ENCODE results near the gene MYH7.

MYH7 gene

DNA sequence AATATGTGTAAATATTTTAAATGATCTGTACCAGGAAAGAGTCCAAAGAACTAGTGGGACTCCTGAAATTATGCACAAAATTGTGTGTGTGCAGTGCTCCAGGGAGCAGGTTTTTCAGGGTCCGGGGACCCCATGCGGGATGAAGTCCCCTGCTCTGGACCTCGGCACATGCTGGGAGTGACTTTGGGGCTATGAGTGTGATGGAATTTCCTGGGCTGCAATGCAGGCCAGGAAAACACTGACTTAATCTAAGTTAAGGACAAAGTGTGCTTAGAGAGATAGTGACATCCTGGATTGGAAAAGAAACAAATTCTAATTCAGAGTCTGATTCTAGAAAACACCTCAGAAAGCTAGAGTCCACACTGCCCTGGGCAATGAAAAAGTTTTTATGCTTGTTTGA is 21.2 kb downstream of the MYH7 start:
- no peak for DNase-seq (ENCODE audit: insufficient read length, low spot score)
- no peak for TF ChIP-seq POLR2A (IDR thresholded peaks at IDR 0.05; ENCODE audit: low read depth, low read length)
- FAIRE-seq = no peak

DNA sequence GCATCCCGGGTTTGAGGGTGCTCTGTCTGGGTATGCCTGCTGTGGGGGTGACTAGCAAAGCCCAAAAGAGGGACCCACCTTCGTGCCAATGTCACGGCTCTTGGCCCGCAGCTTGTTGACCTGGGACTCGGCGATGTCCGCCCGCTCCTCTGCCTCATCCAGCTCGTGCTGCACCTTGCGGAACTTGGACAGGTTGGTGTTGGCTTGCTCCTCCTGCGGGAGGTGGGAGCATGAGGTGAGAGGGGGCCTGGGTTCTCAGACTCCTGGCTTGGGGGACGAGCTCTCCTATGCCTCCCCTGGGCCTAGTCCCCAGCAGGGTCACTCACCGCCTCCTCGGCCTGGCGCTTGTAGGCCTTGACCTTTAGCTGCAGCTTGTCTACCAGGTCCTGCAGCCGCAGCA is 21.8 kb downstream of the MYH7 start:
- FAIRE-seq = no peak
- DNase-seq (ENCODE audit: insufficient read length, low spot score) = no peak
- no peak for TF ChIP-seq POLR2A (IDR thresholded peaks at IDR 0.05; ENCODE audit: low read depth, low read length)

DNA sequence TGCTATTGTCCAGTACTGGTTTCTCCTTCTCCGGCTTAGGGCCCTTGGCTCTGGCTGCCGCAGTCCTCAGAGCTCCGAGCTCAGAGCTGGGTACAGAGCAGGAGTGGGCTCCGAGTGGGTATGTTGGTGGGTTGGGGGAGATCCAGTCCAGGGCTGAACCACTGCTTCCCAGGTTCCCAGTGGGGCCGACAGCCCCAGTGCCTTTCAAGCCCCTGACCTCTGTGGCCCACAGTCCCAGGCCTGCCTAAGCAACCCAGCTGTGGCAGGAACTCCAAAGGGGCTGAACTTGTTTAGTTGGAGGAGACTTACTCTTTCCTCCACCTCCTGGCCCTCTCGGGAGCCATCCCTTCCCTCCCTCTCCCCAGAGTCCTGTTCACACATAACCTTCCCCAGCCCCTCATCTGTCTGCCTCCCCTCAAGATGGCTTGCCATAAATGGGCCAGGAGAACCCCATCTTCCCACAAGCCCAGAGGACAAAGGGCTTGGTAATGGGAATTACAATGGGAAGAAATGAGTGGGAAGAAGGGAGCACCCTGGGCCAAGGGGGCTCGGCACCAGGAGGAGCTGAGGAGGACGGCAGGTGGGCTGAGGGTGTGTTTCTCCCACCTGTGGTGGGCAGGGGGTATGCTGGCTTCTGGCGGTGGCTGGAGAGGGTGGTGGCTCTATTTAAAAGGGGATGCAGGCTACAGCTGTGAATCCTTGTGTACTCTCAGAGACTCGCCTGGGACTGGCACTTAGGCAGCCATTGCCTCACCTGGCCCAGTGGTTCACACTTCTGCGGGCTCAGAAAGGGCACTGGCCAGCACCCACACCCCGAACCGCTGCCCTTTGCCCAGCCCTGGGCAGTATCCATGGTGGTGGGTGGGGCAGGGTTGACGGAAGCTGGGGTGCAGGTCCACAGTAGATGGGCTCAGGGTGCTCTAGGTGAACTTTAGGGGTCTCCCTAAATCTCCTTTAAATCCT is 23.6 kb downstream of the MYH7 start:
- DNase-seq (ENCODE audit: insufficient read length, low spot score) = no peak
- no peak for FAIRE-seq
- no peak for TF ChIP-seq POLR2A (IDR thresholded peaks at IDR 0.05; ENCODE audit: low read depth, low read length)

DNA sequence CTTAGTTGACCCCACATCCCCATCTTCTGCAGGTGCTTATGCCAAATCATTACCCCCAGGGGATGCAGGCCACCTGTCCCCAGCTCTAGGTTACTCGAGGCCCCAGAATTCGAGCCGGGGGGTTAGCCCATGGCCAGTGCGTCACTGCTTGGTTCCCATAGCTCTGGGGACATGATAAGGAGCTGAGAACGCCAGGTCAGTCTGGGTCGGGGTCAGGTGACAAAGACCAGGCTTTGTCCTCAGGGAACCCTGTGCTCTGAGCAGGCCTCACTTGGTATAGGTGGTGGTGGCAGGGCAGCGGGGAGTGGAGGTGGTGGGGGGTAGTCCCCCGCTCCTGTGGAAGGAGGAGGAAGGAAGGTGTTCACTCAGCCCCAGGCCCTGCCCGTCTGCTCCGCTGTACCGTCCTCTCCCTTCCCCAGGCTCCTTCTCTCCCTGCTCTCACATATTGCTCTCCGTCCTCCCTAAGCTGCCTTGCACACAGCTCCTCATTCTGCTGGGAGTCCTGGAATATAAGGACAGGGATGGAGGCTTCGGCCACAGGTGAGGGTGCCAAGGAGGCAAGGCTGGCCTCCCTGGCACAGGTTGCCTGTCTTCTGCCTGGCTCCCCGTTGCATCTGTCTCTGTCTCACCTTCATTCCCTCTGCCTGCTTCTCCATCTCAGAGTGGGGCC is 25.4 kb downstream of the MYH7 start:
- FAIRE-seq = no peak
- TF ChIP-seq POLR2A (IDR thresholded peaks at IDR 0.05; ENCODE audit: low read depth, low read length) = no peak

DNA sequence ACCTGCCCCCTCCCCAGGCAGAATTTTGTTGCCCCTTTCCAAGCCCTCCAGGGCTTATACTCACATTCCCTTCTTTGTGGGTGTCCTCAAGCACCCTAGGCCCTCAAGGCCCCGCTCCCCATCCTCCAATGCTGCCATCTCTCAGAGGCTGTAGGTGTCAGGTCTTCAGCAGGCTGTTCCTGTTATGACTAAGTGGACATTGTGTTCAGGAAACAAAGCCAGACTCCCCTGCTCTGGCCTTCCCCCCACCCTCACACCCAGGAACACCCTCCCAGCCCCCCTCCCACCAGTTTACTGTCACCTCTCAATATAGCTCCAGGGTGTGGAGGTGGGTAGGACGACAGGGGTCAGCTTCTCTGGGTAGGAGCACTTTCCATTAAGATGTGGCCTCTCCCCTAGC is 26.0 kb downstream of the MYH7 start:
- no peak for TF ChIP-seq POLR2A (IDR thresholded peaks at IDR 0.05; ENCODE audit: low read depth, low read length)
- no peak for DNase-seq (ENCODE audit: insufficient read length, low spot score)
- FAIRE-seq = no peak

More for the DNA sequence above, 25.4 kb downstream of the MYH7 start:
- DNase-seq (ENCODE audit: insufficient read length, low spot score) = no peak

DNA sequence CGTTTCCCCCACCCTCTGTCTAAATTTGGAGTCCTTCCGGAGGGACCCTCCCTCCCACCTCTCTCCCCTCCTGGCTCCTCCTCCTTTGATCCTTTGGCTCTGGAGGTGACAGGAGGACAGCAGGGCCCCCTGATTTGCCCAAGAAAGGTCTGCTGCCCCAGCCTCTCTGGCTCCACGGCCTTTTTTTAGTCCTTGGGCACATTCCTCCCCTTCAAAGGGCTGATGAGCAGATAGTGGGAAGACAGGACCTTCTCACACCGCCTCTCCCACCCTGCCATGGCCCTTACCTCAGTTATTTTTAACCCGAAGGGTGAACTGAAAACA is 27.2 kb downstream of the MYH7 start:
- TF ChIP-seq POLR2A (IDR thresholded peaks at IDR 0.05; ENCODE audit: low read depth, low read length) = no peak

DNA sequence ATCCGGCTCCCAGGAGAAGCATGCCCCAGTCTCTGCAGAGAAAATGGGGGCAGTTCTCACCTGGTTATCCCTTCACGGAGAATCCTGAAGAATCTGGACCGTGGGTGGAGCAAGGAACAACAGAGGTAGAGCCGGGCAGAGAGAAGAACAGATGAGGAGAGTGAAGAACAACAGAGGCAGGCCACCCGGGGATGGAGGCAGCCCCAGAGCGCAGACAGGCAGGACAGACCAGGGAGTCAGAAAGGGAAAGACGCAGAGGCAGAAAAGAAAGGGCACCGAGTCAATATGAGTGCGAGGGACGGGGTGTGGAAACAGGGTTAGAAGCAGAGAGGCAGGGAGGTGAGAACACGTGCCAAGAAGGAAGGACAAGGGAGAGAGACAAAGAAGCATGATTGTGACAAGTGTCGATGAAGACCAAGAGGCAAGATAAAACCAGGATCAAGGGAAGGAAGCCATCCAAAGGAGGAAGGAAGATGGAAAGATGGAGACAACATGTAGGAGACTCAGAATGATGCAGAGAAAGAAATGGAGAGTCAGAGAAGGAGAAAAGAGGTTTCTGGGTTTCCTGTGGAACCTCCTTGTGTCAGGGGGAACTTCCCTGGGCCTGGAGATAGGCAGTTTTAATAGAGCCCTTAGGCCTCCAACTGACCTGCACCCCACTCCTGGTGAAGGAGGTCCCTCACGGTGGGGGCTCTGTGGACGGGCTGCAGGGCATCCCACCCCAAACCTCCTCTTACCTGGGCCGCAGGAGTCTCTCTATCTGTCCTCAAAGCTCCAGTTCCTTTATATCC is 27.7 kb downstream of the MYH7 start, which contains the start of gene MYH6:
TSS of gene MYH6 (minus strand) at position 758 of the 791 bp plus-strand sequence. CDS start 1,050 bp downstream, outside the sequence.
- TF ChIP-seq POLR2A (IDR thresholded peaks at IDR 0.05; ENCODE audit: low read depth, low read length) = no peak
- DNase-seq (ENCODE audit: insufficient read length, low spot score) = no peak
- FAIRE-seq = no peak

More for the DNA sequence above, 27.2 kb downstream of the MYH7 start:
- DNase-seq (ENCODE audit: insufficient read length, low spot score) (no peak), FAIRE-seq (no peak)

DNA sequence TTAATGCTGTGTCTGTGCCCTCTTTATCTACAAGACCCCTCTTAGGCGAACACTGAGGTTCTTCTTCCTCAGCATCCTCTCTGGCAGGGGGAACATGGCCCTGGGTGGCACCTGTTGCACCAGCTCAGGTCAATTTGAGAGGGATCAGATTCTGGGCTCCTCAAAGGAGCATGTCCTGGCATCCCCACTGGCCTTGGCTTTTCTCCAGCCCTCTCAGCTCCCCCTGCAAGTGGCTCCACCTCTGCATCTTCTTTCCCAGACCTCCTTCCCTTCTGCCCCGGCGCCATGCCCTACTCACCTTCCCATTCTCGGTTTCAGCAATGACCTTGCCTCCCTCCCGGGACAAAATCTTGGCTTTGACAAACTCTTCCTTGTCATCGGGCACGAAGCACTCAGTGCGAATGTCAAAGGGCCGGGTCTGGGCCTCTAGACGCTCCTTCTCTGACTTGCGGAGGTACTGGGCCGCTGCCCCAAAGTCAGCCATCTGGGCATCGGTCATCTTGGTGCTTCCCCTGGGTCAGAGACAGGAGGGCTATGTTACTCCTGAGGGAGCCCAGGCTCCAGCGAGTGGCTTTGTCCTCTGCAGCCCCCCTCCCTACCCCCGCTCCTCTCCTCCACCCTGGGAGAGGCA is 28.6 kb downstream of the MYH7 start:
- no peak for DNase-seq (ENCODE audit: insufficient read length, low spot score)
- no peak for FAIRE-seq
- no peak for TF ChIP-seq POLR2A (IDR thresholded peaks at IDR 0.05; ENCODE audit: low read depth, low read length)

DNA sequence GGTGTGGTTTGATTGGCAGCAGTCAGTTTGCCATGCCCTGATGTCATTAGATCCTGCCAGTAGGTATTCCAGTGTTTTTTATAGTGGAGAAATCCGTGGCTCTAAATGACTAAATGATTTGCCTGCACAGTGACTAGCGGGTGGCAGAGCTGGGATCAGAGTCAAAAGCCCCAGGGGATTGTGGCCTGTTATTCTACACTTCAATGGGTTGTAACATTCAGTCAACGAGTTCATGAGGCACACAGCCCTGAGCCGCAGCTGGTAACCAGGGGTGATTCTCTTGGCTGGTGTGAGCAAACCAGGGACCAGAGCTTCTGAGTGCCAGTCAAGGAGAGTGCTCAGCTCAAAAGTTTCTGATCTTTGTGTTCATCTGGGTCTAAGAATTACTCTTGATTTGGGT is 29.2 kb downstream of the MYH7 start:
- FAIRE-seq (no peak), DNase-seq (ENCODE audit: insufficient read length, low spot score) (no peak)
- TF ChIP-seq POLR2A (IDR thresholded peaks at IDR 0.05; ENCODE audit: low read depth, low read length) = no peak

DNA sequence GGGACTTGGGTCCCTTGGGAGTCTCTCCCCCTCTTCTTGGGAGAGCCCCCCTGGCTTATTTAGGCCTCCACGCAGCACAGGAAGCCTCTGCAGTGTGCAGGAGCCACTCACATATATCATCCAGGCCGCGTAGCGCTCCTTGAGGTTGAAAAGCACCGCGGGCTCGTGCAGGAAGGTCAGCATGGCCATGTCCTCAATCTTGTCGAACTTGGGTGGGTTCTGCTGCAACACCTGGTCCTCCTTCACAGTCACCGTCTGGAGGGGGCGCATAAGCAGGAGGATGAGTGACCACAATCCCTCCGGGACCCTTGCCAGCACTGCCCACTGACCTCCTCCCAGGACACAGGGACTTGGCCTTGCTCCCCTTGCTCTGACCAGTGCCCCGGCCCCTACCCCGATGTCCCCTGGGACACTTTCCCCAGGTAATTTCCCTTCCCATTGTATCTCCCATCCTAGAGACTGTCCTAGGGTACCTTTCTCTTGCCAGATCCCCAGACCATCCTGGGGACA is 29.9 kb downstream of the MYH7 start:
- FAIRE-seq (no peak), DNase-seq (ENCODE audit: insufficient read length, low spot score) (no peak)
- no peak for TF ChIP-seq POLR2A (IDR thresholded peaks at IDR 0.05; ENCODE audit: low read depth, low read length)

DNA sequence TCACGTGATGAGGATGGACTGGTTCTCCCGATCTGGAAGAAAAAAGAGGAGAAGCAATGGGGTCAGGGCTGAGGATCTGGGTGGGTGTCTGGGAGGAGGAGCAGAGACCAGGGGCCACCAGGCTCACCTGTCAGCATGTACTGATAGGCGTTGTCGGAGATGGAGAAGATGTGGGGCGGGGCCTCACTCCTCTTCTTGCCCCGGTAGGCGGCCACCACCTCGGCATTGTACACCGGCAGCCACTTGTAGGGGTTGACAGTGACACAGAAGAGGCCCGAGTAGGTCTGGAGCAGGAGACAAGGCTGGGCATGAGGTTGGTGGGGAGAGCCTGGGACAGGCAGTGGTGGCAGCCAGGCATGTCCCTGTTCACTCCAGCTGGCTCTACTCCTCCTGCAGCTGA is 30.4 kb downstream of the MYH7 start:
- no peak for FAIRE-seq
- TF ChIP-seq POLR2A (IDR thresholded peaks at IDR 0.05; ENCODE audit: low read depth, low read length) = no peak
- DNase-seq (ENCODE audit: insufficient read length, low spot score) = no peak

DNA sequence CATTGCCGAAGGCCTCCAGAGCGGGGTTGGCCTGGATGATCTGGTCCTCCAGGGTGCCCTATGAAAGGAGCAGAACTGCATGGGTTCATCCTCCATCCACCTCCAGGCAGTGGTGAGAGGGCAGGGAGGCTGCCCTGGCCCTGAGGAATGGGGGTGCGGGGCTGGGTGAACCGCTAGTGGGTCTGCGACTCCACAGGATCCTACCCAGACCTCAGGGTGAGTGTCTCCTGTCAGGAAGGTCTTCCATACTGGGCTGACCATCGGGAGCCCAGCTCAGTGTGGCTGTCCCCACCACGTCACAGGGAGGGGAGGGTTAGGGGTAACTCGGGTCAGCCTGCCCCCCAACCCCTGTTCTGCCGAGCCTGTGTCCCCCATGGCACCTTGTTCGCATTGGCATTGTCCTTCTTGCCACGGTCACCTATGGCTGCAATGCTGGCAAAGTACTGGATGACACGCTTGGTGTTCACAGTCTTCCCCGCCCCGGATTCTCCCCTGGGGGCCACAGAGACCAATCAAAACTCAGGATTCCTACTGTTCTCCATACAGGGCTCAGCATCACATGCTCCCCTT is 31.0 kb downstream of the MYH7 start:
- no peak for TF ChIP-seq POLR2A (IDR thresholded peaks at IDR 0.05; ENCODE audit: low read depth, low read length)
- FAIRE-seq (no peak), DNase-seq (ENCODE audit: insufficient read length, low spot score) (no peak)

DNA sequence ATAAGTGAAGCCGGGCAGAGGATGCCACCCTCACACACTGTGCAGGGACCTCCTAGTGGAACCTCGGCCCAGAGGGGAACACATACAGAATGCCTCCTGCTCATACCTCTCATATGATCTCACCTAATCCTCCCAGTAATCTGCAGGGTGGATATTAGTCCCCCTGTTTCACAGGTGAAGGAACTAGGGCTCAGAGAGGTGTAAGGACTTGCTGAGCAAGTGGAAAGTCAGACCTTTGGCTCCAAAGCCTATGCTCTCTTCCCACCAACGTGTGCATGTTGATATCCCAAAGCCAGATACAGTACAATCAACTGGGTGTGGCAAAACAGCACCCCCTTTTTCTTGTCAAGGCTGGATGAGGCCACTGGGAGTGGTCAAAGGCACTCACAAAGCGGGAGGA is 31.6 kb downstream of the MYH7 start:
- no peak for TF ChIP-seq POLR2A (IDR thresholded peaks at IDR 0.05; ENCODE audit: low read depth, low read length)
- FAIRE-seq = no peak
- no peak for DNase-seq (ENCODE audit: insufficient read length, low spot score)

All from H54 (cell line).